Activated naive CD8-positive, alpha-beta T cell treated with anti-CD3 and anti-CD28 coated beads, Interleukin-2, amount 10 ng/mL, durations not matched to agents 7 days and 5 days (primary cell): ENCODE results near the gene SLC2A1. TPM values are rescaled to one million over a fixed set of nuclear protein-coding genes. Genes with fewer than 3 reads are reported as not detected.

Source experiments
- ATAC-seq: fragments of 150-1000 bp; cut with Tn5 transposase; one replicate; pipeline ENCODE4 v1.10.0; 2021; ENCODE audit warnings: low read depth, moderate library complexity
- POLR2A ChIA-PET: fragments of 350-600 bp; sonication (Branson Sonifier 250); formaldehyde crosslinking; loops from one replicate; lab custom pipeline; 2021; ENCODE audit warnings: antibody characterized with exemption; lab: Charles Lee
- DNase-seq: peaks from one replicate; pipeline ENCODE4 v3.0.0; 2021
- H3K27ac Mint-ChIP-seq: one replicate; pipeline ENCODE4 v1.8.0; 2022; ENCODE audit warnings: mild to moderate bottlenecking, mixed read lengths
- H3K27me3 Mint-ChIP-seq: one replicate; pipeline ENCODE4 v1.8.0; 2022; ENCODE audit warnings: mild to moderate bottlenecking, moderate library complexity, mixed read lengths
- H3K36me3 Mint-ChIP-seq: one replicate; pipeline ENCODE4 v1.8.0; 2021; ENCODE audit warnings: mild to moderate bottlenecking, mixed read lengths
- H3K4me1 Mint-ChIP-seq: one replicate; pipeline ENCODE4 v1.8.0; 2021; ENCODE audit warnings: mixed read lengths
- H3K4me3 Mint-ChIP-seq: one replicate; pipeline ENCODE4 v1.8.0; 2022; ENCODE audit warnings: mild to moderate bottlenecking, moderate library complexity, mixed read lengths
- H3K9me3 Mint-ChIP-seq: one replicate; pipeline ENCODE4 v1.8.0; 2021; ENCODE audit warnings: mixed read lengths
- total RNA-seq, 2 experiments: library from RNA; stranded (reverse); gene quantifications; one replicate each; pipeline ENCODE4 v1.2.3, GENCODE V29; 2021

Gene SLC2A1
- total RNA-seq, 2 experiments from 2014 or later = 80.8 to 82.3 TPM

DNA sequence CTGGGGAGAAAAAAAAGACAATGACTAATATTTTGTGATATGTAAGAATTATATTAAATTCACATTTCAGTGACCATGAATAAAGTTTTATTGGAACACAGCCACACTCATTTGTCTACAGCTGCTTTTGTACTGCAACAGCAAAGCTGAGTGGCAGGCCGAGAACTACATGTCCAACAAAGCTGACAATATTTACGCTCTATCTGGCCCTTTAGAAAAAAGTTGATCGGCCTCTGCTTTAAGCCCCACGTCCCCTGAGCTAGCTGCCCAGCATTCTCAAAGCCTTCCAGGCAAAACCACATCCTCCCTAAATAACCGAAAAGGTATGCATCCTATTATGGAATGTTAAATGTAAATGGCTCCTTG lies 8.6 kb downstream of the SLC2A1 start:
- H3K4me1 Mint-ChIP-seq = peaks cover 80% of the 10 kb centered on the region
- no peaks in the 10 kb centered on the region for H3K27me3 Mint-ChIP-seq
- peak overlapping the region; percentile 81 for H3K27ac Mint-ChIP-seq
- POLR2A ChIA-PET = interaction anchor here (1.9 to 4.5 kb wide), 2 partner anchors 14 to 18 kb away, joined by 5 to 35 read pairs; no protein-coding TSS in a partner anchor
- peak overlapping the region; percentile 63 for H3K4me3 Mint-ChIP-seq
- DNase-seq (no peak), ATAC-seq (no peak)
- H3K36me3 Mint-ChIP-seq = peaks cover 40% of the 10 kb centered on the region
- no peaks in the 10 kb centered on the region for H3K9me3 Mint-ChIP-seq

DNA sequence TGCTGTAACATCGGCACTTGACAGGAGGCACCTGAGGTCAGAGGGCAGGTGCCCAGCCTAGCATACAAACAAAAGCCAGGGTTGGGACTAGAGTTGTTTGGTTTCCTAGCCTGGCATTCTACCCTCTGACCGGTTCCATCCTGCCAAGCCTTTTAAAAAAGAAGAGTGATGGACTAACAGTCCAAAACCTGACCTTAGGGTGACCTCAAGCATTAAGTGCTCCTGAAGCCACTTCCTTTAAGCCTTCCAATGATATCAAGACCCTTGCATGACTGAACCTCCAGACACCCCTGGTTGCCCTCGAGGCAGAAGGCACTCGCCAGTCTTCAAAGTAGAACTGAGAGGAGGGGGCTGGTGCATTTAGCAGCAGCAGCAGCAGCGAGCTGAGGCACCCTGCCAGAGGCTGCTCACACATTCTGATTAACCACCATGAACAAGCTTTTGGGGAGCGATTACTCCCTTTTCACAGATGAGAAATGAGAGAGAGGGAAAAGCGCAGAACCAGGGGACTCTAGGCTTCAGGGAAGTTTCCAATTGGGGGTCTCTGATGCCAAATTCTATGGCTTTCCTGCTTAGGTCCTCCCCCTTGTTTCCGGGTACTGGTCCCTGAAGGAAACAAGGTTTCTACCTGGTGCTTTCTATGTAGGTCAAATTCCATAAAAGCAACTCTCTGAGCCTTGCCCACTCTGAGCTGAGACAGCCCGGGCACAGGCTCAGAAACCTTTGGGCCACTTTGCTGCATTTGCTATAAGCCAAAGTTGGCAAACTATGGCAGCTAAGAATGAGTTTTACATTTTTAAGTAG lies 9.2 kb downstream of the SLC2A1 start:
- DNase-seq = no peak
- ATAC-seq = no peak
- H3K4me3 Mint-ChIP-seq = peak overlapping the region; percentile 76
- H3K27me3 Mint-ChIP-seq = no peaks in the 10 kb centered on the region
- peak overlapping the region; percentile 89 for H3K27ac Mint-ChIP-seq
- no peaks in the 10 kb centered on the region for H3K9me3 Mint-ChIP-seq
- H3K4me1 Mint-ChIP-seq = peaks cover 80% of the 10 kb centered on the region
- peaks cover 36% of the 10 kb centered on the region for H3K36me3 Mint-ChIP-seq
- POLR2A ChIA-PET = interaction anchor here (1.9 to 4.5 kb wide), 3 partner anchors 7 to 17 kb away, joined by 5 to 35 read pairs (median 5); no protein-coding TSS in a partner anchor

DNA sequence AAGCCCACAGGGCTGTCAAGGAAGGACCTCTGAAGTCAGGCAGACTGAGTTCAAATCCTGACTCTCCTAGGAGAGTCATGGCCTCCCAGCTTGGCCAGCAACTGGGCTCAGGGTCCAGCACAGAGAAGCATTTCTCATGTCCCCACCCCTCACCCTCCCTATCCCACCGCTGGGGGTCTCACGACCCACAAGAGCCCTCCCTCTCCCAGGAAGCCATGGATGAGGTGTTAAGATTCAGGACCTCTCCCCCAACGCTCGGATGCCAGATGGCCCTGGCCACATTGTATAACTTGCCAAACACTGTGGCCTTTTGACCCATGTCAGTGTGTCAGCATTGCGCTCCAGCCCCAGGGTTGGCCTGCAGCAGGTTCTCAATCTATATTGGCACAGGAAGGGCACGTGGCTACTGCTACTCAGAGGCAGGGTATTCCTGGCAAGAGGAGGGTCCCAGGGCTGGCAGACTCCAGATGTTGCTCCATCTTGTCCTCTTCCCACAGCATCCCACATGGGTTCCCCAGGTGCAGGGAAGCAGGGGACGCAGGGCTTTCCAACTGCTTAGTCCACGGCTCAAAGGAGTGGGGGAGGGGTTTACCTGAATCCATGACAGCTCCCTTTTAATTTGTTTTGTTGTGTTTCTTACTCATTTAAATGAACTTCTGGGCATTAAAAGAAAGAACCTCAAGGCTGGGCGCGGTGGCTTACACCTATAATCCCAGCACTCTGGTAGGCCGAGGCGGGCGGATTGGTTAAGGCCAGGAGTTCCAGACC lies 10.5 kb downstream of the SLC2A1 start:
- peaks cover 37% of the 10 kb centered on the region for H3K36me3 Mint-ChIP-seq
- no peaks in the 10 kb centered on the region for H3K27me3 Mint-ChIP-seq
- H3K27ac Mint-ChIP-seq = peak overlapping the region; percentile 20
- peaks cover 84% of the 10 kb centered on the region for H3K4me1 Mint-ChIP-seq
- no peak overlapping the region for H3K4me3 Mint-ChIP-seq
- ATAC-seq (no peak), DNase-seq (no peak)
- POLR2A ChIA-PET = interaction anchor here (1.9 to 4.5 kb wide), 3 partner anchors 9 to 16 kb away, joined by 5 to 35 read pairs (median 5); no protein-coding TSS in a partner anchor
- no peaks in the 10 kb centered on the region for H3K9me3 Mint-ChIP-seq

DNA sequence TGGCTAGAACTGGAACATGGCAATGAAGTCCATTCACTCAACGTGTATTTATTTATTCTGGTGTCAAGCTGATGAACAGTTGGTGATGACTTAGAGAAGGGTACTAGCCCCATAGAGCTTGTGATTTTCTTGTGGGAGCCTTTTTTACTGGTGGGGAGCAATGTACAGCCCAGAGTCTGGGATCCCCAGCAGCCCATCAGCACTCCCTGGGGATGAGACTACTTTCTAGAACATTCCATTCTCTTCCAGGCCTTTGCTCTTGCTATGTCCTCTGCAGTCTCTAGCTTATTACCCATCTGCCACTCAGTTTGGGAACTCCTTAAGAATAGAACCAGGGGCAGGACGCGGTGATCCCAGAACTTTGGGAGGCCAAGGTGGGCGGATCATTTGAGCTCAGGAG lies 11.6 kb downstream of the SLC2A1 start:
- no peaks in the 10 kb centered on the region for H3K9me3 Mint-ChIP-seq
- ATAC-seq = no peak
- H3K4me1 Mint-ChIP-seq = peaks cover 84% of the 10 kb centered on the region
- peak overlapping the region; percentile 10 for H3K27ac Mint-ChIP-seq
- no peaks in the 10 kb centered on the region for H3K27me3 Mint-ChIP-seq
- peaks cover 43% of the 10 kb centered on the region for H3K36me3 Mint-ChIP-seq
- POLR2A ChIA-PET = interaction anchor here (0.6 to 1.2 kb wide), 3 partner anchors 10 to 180 kb away, joined by 3 read pairs; no protein-coding TSS in a partner anchor
- H3K4me3 Mint-ChIP-seq = peak overlapping the region; percentile 8
- no peak for DNase-seq

DNA sequence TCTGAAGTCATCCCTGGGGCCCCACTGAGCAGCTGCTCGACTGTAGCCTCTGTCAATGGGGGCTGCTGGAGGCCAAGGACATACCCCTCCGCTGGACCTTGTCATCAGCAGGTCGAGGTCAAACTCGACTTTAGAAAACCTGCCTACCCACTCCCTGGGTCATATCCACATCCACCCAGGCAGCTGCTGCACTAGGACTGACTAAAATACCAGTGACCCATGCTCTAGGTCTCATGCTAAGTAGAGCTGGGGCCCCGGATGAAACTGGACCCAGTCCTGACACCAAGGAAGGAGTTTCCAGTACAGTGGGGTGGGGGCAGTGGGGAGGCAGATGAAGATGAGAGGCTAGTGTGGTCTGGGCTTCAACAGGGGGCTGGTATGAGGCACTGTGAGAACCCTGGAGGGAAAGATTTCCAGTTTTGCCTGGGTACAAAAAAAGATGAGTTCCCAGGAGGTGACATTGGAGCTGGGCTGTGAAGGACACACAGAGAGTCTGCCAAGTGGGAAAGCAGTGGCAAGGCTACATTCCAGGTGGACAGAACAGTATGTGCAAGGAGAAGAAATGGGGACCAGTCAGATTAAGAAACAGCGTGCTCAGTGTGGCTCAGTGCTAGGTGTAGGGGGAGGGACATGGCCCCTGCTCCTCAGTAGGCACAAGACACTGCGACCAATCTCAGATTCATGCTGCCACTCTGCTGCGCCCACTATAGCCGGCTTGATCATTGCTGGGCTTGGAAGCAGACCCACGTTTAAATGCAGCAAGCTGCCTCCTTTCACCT lies 12.4 kb downstream of the SLC2A1 start:
- Mint-ChIP-seq H3K4me3 (peak overlapping the region; percentile 72), H3K27ac (peak overlapping the region; percentile 79), H3K36me3 (peaks cover 40% of the 10 kb centered on the region), H3K27me3 (no peaks in the 10 kb centered on the region), H3K4me1 (peaks cover 83% of the 10 kb centered on the region), H3K9me3 (no peaks in the 10 kb centered on the region)
- ATAC-seq (no peak), DNase-seq (no peak)
- POLR2A ChIA-PET = interaction anchor here (1.1 to 1.2 kb wide), 2 partner anchors 11 to 179 kb away, joined by 3 read pairs; no protein-coding TSS in a partner anchor

DNA sequence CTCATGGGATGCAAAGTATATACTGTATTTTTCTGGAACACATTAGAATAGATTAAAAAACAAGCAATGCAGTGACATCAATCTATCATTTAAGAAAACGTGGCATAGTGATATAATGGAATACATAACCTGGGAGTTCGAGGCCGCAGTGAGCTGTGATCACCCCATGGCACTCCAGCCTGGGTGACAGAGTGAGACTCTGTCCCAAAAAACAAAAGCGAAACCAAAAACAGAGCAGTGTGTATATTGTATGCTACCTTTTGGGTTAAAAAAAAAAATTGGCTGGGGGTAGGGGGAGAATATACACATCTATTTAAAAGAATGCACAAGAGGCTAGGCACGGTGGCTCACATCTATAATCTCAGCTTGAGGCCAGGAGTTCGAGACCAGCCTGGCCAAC lies 13.5 kb downstream of the SLC2A1 start:
- POLR2A ChIA-PET = interaction anchor here (4.5 kb wide), 1 partner anchor 8 kb away, joined by 33 read pairs; no protein-coding TSS in a partner anchor
- peaks cover 41% of the 10 kb centered on the region for H3K36me3 Mint-ChIP-seq
- no peak for DNase-seq
- peak; percentile 70 for ATAC-seq
- H3K9me3 Mint-ChIP-seq = no peaks in the 10 kb centered on the region
- H3K27me3 Mint-ChIP-seq = no peaks in the 10 kb centered on the region
- peak overlapping the region; percentile 80 for H3K27ac Mint-ChIP-seq
- H3K4me1 Mint-ChIP-seq = peaks cover 85% of the 10 kb centered on the region
- H3K4me3 Mint-ChIP-seq = peak overlapping the region; percentile 72

DNA sequence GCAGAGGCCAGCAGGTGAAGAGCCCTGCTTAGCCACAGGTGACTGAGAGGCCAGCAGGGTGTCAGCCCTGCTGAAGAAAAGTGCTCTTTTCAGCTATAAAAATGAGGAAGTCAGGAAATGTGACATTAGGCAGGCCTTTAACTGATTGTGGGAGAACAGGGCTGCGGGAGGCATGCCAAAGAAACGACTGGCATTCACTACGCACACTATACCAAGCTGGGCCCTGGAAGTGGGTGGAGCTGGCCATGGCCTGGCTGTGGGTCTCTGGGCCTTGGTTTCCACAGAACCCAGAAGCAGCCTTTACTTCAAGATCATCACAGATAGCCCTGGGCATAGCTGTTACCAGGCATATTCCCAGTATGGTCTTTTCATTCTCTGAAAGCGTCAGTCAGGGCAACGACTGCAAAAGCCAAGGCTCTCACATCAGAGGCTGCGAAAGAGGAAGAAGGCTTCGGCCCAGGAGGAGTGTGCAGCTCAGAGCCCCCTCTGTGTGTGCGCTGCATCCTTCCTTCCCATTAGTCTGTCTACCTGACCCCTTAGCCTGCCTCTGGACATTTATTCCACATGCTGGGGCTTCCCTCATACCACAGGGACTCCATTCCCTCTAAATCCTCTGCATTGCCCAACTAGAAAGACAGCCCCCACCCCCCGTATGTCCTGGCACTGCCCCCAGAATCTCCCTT lies 14.3 kb downstream of the SLC2A1 start:
- DNase-seq (no peak), ATAC-seq (no peak)
- H3K27me3 Mint-ChIP-seq = no peaks in the 10 kb centered on the region
- H3K9me3 Mint-ChIP-seq = no peaks in the 10 kb centered on the region
- peak overlapping the region; percentile 72 for H3K4me3 Mint-ChIP-seq
- H3K36me3 Mint-ChIP-seq = peaks cover 39% of the 10 kb centered on the region
- peak overlapping the region; percentile 80 for H3K27ac Mint-ChIP-seq
- POLR2A ChIA-PET = interaction anchor here (1.0 to 4.5 kb wide), 4 partner anchors 9 to 20 kb away, joined by 3 to 33 read pairs (median 11); no protein-coding TSS in a partner anchor
- peaks cover 84% of the 10 kb centered on the region for H3K4me1 Mint-ChIP-seq

DNA sequence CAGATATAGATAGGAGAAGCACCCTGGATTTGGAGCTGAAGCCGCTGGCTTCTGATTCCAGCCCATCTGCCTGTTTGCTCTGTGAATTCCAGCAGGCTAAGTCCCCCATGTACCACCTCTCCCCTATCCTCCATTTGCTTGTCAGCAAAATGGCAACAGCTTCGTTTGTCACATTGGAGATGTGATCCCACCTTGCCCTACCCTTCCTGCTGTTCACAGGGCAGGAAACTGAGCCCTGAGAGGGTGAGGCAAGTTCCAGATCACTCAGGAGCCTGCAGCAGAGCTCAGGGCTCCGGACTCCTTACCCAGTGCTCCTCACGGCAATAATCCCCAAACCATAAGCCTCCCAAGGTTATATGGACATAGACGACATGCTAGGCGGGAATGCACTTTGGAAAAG lies 14.9 kb downstream of the SLC2A1 start:
- peaks cover 42% of the 10 kb centered on the region for H3K36me3 Mint-ChIP-seq
- DNase-seq (no peak), ATAC-seq (no peak)
- H3K27ac Mint-ChIP-seq = peak overlapping the region; percentile 80
- POLR2A ChIA-PET = interaction anchor here (1.0 to 4.5 kb wide), 4 partner anchors 10 to 19 kb away, joined by 3 to 33 read pairs (median 11); no protein-coding TSS in a partner anchor
- no peaks in the 10 kb centered on the region for H3K27me3 Mint-ChIP-seq
- H3K9me3 Mint-ChIP-seq = no peaks in the 10 kb centered on the region
- H3K4me1 Mint-ChIP-seq = peaks cover 85% of the 10 kb centered on the region
- H3K4me3 Mint-ChIP-seq = peak overlapping the region; percentile 72

DNA sequence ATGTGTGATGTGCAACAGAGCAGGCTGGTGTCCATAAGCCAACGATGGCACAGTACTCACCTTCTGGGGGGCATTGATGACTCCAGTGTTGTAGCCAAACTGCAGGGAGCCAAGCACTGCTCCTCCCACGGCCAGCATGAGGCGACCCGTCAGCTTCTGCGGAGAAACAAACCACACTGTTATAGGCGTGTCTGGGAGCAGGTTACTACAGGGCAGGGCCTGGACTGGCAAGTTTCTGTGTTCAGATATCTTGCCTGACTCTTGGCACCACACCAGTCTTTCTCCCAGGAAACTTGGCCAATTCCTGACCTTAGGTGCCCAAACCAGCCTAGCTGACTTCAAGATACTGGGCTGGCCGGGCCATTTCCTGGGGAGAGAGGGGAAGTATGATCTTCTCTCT lies 15.5 kb downstream of the SLC2A1 start:
- Mint-ChIP-seq H3K36me3 (peaks cover 43% of the 10 kb centered on the region), H3K9me3 (no peaks in the 10 kb centered on the region), H3K4me3 (peak overlapping the region; percentile 44), H3K4me1 (peaks cover 89% of the 10 kb centered on the region), H3K27me3 (no peaks in the 10 kb centered on the region), H3K27ac (peak overlapping the region; percentile 85)
- POLR2A ChIA-PET = interaction anchor here (1.0 to 4.5 kb wide), 4 partner anchors 9 to 14 kb away, joined by 3 to 33 read pairs (median 11); no protein-coding TSS in a partner anchor
- no peak for DNase-seq
- peak; percentile 25 for ATAC-seq

DNA sequence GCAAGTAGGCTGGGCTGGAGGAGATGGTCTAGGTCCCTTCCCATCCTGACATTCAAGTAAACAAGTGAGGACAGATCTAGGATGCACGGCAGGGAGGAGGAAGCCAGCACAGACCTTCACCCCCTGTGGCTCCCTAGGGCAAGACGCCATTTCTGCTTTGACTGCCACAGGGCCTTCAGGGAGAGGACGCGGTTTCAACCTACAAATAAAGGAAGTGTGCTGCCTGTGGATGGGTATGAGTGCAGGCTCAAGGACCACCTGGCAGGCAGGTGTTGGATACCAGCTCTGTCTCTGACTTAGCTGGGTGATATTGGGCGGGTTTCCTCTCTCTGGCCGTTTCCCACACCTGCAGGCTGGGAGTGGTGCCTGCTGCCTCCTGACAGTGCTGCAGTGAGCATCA lies 16.2 kb downstream of the SLC2A1 start:
- Mint-ChIP-seq H3K27me3 (no peaks in the 10 kb centered on the region), H3K27ac (peak overlapping the region; percentile 85), H3K4me3 (peak overlapping the region; percentile 50), H3K36me3 (peaks cover 46% of the 10 kb centered on the region), H3K9me3 (no peaks in the 10 kb centered on the region), H3K4me1 (peaks cover 90% of the 10 kb centered on the region)
- POLR2A ChIA-PET = interaction anchor here (1.0 to 4.5 kb wide), 5 partner anchors 8 to 175 kb away, joined by 3 to 33 read pairs (median 4); partner anchors contain the start of gene C1orf50
- no peak for ATAC-seq
- no peak for DNase-seq

DNA sequence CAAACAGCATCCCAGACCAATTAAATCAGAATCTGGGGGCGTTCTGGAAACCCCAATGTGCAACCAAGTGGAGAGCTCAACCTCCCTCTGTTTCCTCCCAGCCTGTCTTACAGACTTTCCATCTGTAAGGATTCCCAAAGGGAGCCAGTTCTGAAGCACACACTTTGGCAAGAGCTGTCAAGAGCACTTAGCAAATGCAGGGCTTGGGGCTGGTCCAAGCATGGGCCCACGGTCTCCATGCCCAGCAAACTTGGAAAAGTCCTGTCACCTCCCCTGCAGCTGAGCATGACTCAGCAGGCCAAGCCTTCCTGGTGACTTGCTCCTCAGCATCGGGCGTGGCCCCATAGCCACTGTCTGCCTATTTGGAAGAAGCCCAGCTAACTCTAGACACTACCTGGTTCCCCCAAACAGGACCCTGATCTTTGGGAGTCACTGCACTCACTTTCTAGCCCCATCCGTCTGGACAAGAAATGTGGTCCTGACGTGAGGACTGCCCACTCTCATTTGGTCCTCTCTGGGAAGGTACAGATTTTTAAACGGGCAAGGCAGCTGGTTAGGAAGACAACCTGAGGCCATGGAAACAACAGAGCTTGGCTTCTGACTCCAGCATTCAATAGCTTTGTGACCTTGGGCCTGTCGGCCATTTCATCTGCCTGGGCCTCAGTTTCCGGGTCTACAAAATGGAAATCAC lies 16.9 kb downstream of the SLC2A1 start:
- peaks cover 49% of the 10 kb centered on the region for H3K36me3 Mint-ChIP-seq
- peak overlapping the region; percentile 50 for H3K4me3 Mint-ChIP-seq
- H3K4me1 Mint-ChIP-seq = peaks cover 92% of the 10 kb centered on the region
- no peaks in the 10 kb centered on the region for H3K9me3 Mint-ChIP-seq
- H3K27ac Mint-ChIP-seq = peak overlapping the region; percentile 85
- DNase-seq = no peak
- no peaks in the 10 kb centered on the region for H3K27me3 Mint-ChIP-seq
- POLR2A ChIA-PET = interaction anchor here (0.9 to 4.5 kb wide), 6 partner anchors 8 to 259 kb away, joined by 3 to 33 read pairs (median 4); partner anchors contain the start of genes C1orf50 and YBX1
- no peak for ATAC-seq
